Ureter (tissue), 1 donor: ENCODE data around the gene FTH1. TPM values are rescaled to one million over a fixed set of nuclear protein-coding genes. Genes with fewer than 3 reads are reported as not detected.

Experiments used
- DNase-seq: peaks from one replicate; pipeline ENCODE4 v3.0.0-alpha.2; 2020; ENCODE audit warnings: low spot score
- total RNA-seq: library from RNA; stranded (reverse); gene quantifications from one replicate; pipeline ENCODE4 v1.2.4, GENCODE V29; 2023
- donor health status: DM: yes; HTN: yes; CAD: no.

Gene FTH1
- total RNA-seq, 1 donor from 2014 or later: 2,368 TPM

- DNase-seq: peak; percentile 42
Measured at GRCh38 chr11:61916737-61917333, 50.6 kb downstream of the FTH1 start.

- peak; percentile 42 for DNase-seq
Measured at GRCh38 chr11:61914471-61915171, 52.8 kb downstream of the FTH1 start.

Other genes starting within 250 kb of the FTH1 start
- 4.7 TPM for gene MYRF, start 215.0 kb downstream of the FTH1 start, total RNA-seq
- 98.7 TPM for gene TMEM258, start 175.0 kb downstream of the FTH1 start, total RNA-seq
- gene FEN1, start 174.7 kb downstream of the FTH1 start, total RNA-seq: 10.4 TPM
- 40.7 TPM for gene FADS1, start 150.6 kb downstream of the FTH1 start, total RNA-seq
- 118 TPM for gene FADS2, start 139.3 kb downstream of the FTH1 start, total RNA-seq
- gene FADS3, start 76.1 kb downstream of the FTH1 start, total RNA-seq: 31.1 TPM
- 14.9 TPM for gene RAB3IL1, start 50.1 kb downstream of the FTH1 start, total RNA-seq
- 9.4 TPM for gene BEST1, start 17.3 kb downstream of the FTH1 start, total RNA-seq
- 14.4 TPM for gene INCENP, start 156.4 kb upstream of the FTH1 start, total RNA-seq
- not detected for gene SCGB1D1, start 222.6 kb upstream of the FTH1 start, total RNA-seq
- 1.4 TPM for gene SCGB2A1, start 241.0 kb upstream of the FTH1 start, total RNA-seq